Adipocyte (in vitro differentiated cells): Measurements from ENCODE around the gene SERPINB2.
"Not testable (repeated sequence)": the region's sequence is repeated elsewhere in the genome, so short reads cannot be mapped to it uniquely, and the experiment has no call there.

Source experiments
- DNase-seq: peaks from one replicate; pipeline ENCODE4 v3.0.0-alpha.2; 2015; ENCODE audit warnings: low read depth
- H3K27me3 ChIP-seq: replicated peaks from 2 replicates; pipeline ENCODE4 v1.7.0; 2013; ENCODE audit warnings: mild to moderate bottlenecking, low read length, moderate library complexity; ENCODE audit not compliant: control insufficient read depth, insufficient read depth
- H3K36me3 ChIP-seq: 2 replicates; pipeline ENCODE4 v1.7.0; 2013; ENCODE audit warnings: low read length, mild to moderate bottlenecking, moderate library complexity; ENCODE audit not compliant: control insufficient read depth, insufficient read depth, severe bottlenecking
- H3K4me1 ChIP-seq: 2 replicates; pipeline ENCODE4 v1.7.0; 2013; ENCODE audit warnings: mild to moderate bottlenecking, low read length, moderate library complexity; ENCODE audit not compliant: control insufficient read depth, insufficient read depth
- H3K4me3 ChIP-seq: 2 replicates; pipeline ENCODE4 v1.7.0; 2013; ENCODE audit warnings: mild to moderate bottlenecking, low read length, moderate library complexity
- H3K9ac ChIP-seq: 2 replicates; pipeline ENCODE4 v1.7.0; 2013; ENCODE audit warnings: mild to moderate bottlenecking, low read length, moderate library complexity
- H3K9me3 ChIP-seq: 2 replicates; pipeline ENCODE4 v1.7.0; 2013; ENCODE audit warnings: mild to moderate bottlenecking, low read length, moderate library complexity; ENCODE audit not compliant: control insufficient read depth

The SERPINB2 gene

DNA sequence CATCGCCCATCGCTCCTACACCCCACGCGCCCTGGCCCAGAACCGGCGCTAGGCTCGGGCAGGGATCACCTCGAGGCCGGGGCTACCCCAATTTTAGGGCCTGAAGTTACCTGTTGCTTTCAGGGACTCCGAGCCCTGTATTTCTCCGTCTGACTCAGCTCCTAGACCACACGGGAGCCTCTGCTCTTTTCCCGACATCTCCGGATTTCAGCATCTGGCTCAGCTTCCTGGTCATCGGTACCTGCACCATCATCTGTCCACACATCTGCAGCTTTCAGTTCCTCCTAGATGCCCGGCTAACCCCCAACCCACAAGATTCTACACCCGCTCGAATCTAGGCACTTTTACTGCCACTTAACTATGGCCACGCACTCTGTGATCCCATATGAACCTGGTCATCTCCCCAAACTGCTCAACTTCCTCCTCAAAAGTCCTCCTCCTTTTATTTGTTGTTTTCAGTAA lies 49.5 kb downstream of the SERPINB2 start:
- Histone ChIP-seq H3K9me3 (no peaks in the 10 kb centered on the region), H3K36me3 (no peaks in the 10 kb centered on the region), H3K9ac (peak overlapping the region; percentile 66), H3K27me3 (no peaks in the 10 kb centered on the region), H3K4me3 (peak overlapping the region; percentile 82), H3K4me1 (no peaks in the 10 kb centered on the region)
- no peak for DNase-seq

DNA sequence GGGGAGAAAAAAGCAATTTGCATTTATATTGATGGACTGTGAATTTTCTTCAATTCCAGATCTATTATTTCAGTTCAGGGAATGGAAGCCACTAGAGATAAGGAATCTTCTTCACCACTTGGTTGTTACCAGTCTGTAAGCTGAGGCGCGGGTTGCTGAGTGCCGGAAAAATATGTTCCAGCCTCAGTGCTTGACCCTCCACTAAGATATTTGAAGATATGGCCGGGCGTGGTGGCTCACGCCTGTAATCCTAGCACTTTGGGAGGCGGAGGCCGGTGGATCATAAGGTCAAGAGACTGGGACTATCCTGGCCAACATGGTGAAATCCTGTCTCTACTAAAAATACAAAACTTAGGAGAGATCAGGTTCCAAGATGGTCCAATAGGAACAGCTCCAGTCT lies 52.5 kb downstream of the SERPINB2 start:
- Histone ChIP-seq H3K4me3 (no peak overlapping the region), H3K9me3 (no peaks in the 10 kb centered on the region), H3K36me3 (no peaks in the 10 kb centered on the region), H3K27me3 (no peaks in the 10 kb centered on the region), H3K9ac (no peak overlapping the region), H3K4me1 (no peaks in the 10 kb centered on the region)
- DNase-seq = no peak

DNA sequence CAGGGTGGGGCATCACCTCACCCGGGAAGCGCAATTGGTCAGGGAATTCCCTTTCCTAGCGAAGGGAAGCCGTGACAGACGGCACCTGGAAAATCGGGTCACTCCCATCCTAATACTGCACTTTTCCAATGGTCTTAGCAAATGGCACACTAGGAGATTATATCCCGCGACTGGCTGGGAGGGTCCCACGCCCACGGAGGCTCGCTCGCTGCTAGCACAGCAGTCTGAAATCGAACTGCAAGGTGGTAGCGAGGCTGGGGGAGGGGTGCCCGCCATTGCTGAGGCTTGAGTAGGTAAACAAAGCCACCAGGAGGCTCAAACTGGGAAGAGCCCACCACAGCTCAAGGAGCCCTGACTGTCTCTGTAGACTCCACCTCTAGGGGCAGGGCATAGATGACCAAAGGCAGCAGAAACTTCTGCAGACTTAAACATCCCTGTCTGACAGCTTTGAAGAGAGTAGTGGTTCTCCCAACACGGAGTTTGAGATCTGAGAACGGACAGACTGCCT lies 53.1 kb downstream of the SERPINB2 start:
- H3K4me3 ChIP-seq, H3K9ac ChIP-seq, H3K4me1 ChIP-seq, H3K36me3 ChIP-seq, DNase-seq, H3K27me3 ChIP-seq, H3K9me3 ChIP-seq: not testable (repeated sequence)

DNA sequence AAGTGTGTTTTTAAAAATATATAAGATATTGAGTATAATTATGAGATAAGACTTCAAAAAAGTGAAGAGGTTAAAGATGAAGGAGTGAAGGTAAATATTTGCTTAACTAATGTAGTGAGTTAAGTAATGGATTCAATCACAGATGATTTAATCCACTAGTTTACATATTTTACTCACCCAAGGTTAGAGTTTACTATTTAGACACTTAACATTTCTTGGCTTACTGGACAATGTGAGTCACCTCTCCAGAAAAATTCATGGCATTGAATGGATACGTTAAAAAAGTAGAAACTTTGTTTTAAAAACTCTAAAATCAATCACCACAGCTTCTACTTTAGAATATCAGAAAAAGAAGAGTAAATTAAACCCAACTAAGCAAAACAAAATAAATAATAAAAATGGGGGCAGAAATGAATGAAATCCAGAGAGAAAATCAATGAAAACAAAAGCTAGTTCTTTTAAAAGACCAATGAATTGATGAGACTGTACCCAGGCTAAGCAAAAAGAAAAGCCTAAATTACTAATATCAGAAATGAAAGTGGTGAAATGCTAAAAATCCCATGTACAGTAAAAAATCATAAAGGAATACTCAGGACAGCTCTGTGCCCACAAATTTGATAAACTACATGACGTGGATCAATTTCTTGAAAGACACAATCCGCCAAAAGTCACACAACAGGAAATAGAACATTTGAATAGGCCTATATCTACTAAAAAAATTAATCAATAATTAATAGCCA lies 59.7 kb downstream of the SERPINB2 start:
- Histone ChIP-seq H3K27me3 (no peaks in the 10 kb centered on the region), H3K4me1 (peaks cover 2% of the 10 kb centered on the region), H3K4me3 (no peak overlapping the region), H3K36me3 (no peaks in the 10 kb centered on the region), H3K9me3 (no peaks in the 10 kb centered on the region), H3K9ac (no peak overlapping the region)
- no peak for DNase-seq

DNA sequence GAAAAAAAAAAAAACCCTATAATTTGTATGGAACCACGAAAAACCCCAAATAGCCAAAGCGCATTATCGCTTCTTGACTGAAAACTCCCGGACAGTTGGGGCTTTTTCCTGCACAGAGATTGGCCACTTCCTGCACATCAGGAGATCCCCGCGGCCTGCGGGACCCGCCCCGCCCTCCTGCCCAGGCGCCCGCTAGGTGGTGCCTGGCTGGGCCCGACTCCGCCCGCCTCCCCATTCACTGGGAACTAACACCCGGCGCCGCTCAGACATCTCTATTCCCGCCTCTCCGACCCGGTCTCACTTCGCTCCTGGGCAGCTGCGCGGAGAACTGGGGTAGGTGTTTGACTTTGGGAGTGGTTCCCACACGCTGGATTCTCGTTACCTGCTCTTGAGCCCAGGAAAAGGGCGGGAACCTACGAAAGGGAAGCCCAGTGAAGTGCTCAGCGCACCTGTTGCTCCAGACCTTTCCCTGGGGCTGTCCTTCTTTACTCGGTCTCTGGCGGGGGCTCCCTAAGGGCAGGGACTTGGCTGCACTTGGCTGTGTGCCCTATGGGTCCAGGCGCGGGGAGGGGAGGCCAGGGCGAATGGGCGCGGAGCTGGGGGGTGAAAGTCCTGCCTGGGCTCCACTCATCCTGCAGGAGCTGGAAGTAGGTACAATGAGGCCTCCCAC lies 61.7 kb downstream of the SERPINB2 start, which contains the start of gene HMSD:
HMSD (plus strand) TSS at position 234 of the 670 bp plus-strand sequence. CDS start 4,155 bp downstream, outside the sequence.
- Histone ChIP-seq H3K4me1 (peaks cover 2% of the 10 kb centered on the region), H3K27me3 (no peaks in the 10 kb centered on the region), H3K4me3 (peak within 1 kb of the TSS; percentile 76), H3K9me3 (no peaks in the 10 kb centered on the region), H3K9ac (no peak within 1 kb of the TSS), H3K36me3 (no peaks in the 10 kb centered on the region)
- DNase-seq = peak; percentile 21

DNA sequence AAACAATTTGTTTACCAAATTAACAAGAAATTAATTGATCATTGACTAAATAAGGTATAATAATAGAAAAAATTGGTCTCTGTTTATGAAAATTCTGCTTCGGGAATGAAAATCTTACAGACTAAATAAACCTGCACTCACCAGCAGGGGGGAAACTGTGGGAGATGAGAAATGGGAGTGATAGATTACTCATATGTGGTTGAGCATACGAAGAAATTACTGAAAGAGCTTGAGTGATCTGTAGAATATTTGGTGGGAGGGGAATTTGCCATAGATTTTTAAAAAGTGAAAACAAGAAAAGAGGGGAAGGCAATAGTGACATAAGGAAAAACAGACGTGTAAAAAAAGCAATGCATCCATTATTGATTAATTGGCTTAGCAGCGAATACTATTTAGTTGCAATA lies 63.8 kb downstream of the SERPINB2 start:
- Histone ChIP-seq H3K9ac (no peak overlapping the region), H3K4me3 (no peak overlapping the region), H3K27me3 (no peaks in the 10 kb centered on the region), H3K9me3 (no peaks in the 10 kb centered on the region), H3K36me3 (no peaks in the 10 kb centered on the region), H3K4me1 (peaks cover 2% of the 10 kb centered on the region)
- no peak for DNase-seq
